ENCODE measurements around the gene ZEB1.
A peak's percentile ranks its signal among the peaks of the same experiment; 100 is the strongest.

The ZEB1 gene

DNA sequence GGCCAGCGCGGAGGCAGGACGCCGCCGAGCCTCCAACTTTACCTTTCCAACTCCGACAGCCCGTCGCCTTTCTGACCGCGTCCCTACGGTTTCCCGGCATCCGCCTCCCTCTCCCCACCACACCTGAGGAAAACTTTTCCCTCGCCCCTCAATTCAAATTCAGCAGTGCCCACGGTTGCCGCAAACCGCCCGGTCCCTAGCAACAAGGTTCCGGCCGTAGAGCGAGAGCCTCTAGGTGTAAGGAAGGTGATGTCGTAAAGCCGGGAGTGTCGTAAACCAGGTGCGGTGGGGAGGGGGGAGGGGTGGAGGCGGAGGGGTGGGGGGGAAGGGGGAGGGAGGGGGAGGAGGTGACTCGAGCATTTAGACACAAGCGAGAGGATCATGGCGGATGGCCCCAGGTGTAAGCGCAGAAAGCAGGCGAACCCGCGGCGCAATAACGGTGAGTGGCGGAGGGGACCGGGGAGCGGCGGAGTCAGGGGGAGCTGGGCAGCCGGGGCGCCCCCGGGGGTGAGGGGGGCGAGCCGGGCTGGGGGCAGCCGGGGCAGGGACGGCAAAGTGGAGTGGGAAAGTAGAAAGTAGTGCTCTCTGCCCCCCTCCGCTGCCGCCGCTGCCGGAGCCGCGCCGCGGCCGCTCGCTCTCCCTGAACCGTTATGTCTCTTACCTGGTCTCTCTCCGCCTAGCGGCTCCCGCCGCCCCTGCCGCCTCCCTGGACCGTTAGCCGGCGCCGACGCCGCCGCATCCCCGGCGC lies at the start of gene ZEB1:
Gene ZEB1, plus strand, starts transcription at position 363 of the 748 bp plus-strand sequence. Its CDS starts 19 bp downstream, at position 382.
- no peaks in the 10 kb centered on the region for H3K36me3 ChIP-seq (ENCODE audit: insufficient read depth, low read length)
- H3K4me3 ChIP-seq (ENCODE audit: low read depth, low read length), result peak within 1 kb of the TSS; percentile 87
- no peaks in the 10 kb centered on the region for H3K27me3 ChIP-seq (ENCODE audit: insufficient read depth, low read length)
- peaks cover 68% of the 10 kb centered on the region for H3K79me2 ChIP-seq (ENCODE audit: control insufficient read depth, insufficient read depth, low read length, unreplicated experiment)
- H2AFZ ChIP-seq (ENCODE audit: low read length, unreplicated experiment), result peak within 1 kb of the TSS; percentile 58
- H3K27ac ChIP-seq (ENCODE audit: low read depth, low read length), result peak within 1 kb of the TSS; percentile 57
- peaks cover 48% of the 10 kb centered on the region for H3K4me1 ChIP-seq (ENCODE audit: control insufficient read depth, insufficient read depth, low read length, unreplicated experiment)

DNA sequence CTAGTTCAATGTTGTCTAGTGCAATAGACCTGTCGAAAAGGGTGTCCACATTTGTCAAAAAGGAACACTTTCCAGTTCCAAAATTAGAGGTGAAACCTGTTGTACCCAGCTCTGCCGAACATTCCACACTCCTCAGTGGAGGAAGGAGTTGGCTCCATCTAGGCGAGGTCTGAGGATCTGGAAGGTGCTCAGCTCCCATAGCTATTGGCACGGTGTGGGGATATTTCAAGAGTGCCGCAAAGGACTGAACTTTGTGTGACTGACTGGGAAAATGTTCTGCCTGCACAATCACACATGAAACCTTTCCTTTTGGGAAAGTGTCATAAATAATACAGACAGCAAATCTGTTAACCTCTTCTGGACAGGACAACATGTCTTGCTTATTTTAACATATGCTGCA lies 48.1 kb upstream of the ZEB1 start:
- no peak overlapping the region for H3K27ac ChIP-seq (ENCODE audit: low read depth, low read length)
- no peak overlapping the region for H3K4me3 ChIP-seq (ENCODE audit: low read depth, low read length)
- H3K36me3 ChIP-seq (ENCODE audit: insufficient read depth, low read length), result peaks cover 7% of the 10 kb centered on the region; the same call in 1 of the 2 replicates
- H3K4me1 ChIP-seq (ENCODE audit: control insufficient read depth, insufficient read depth, low read length, unreplicated experiment), result peaks cover 3% of the 10 kb centered on the region
- H3K27me3 ChIP-seq (ENCODE audit: insufficient read depth, low read length), result no peaks in the 10 kb centered on the region
- H2AFZ ChIP-seq (ENCODE audit: low read length, unreplicated experiment), result no peak overlapping the region
- no peaks in the 10 kb centered on the region for H3K79me2 ChIP-seq (ENCODE audit: control insufficient read depth, insufficient read depth, low read length, unreplicated experiment)

DNA sequence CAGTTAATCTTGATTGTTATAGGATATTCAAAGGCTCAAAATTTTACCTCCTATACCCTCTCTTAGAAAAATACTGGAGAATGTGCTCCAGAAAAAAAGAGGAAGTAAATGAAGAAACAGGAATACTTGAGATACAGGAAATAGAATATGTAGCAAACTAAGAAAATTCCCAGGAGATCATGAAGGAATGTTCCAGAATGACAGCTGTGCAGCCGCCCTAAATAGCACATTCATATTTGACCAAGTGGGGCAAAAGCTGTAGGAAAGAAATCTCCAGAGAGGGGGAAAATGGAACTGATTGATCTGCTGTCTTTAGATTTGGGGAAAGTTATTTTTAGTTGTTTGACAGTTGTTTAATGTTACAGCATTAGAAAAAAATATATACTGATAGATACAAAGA lies 46.2 kb upstream of the ZEB1 start:
- Histone ChIP-seq H3K27me3 (ENCODE audit: insufficient read depth, low read length) (no peaks in the 10 kb centered on the region), H3K27ac (ENCODE audit: low read depth, low read length) (no peak overlapping the region), H2AFZ (ENCODE audit: low read length, unreplicated experiment) (no peak overlapping the region), H3K36me3 (ENCODE audit: insufficient read depth, low read length) (peaks cover 7% of the 10 kb centered on the region; the same call in 1 of the 2 replicates), H3K79me2 (ENCODE audit: control insufficient read depth, insufficient read depth, low read length, unreplicated experiment) (no peaks in the 10 kb centered on the region), H3K4me1 (ENCODE audit: control insufficient read depth, insufficient read depth, low read length, unreplicated experiment) (peaks cover 3% of the 10 kb centered on the region), H3K4me3 (ENCODE audit: low read depth, low read length) (no peak overlapping the region)

- Histone ChIP-seq H3K4me1 (ENCODE audit: control insufficient read depth, insufficient read depth, low read length, unreplicated experiment) (peaks cover 3% of the 10 kb centered on the region), H3K36me3 (ENCODE audit: insufficient read depth, low read length) (peaks cover 7% of the 10 kb centered on the region; the same call in 1 of the 2 replicates), H3K4me3 (ENCODE audit: low read depth, low read length) (no peak overlapping the region), H3K27ac (ENCODE audit: low read depth, low read length) (no peak overlapping the region), H3K79me2 (ENCODE audit: control insufficient read depth, insufficient read depth, low read length, unreplicated experiment) (no peaks in the 10 kb centered on the region), H2AFZ (ENCODE audit: low read length, unreplicated experiment) (no peak overlapping the region), H3K27me3 (ENCODE audit: insufficient read depth, low read length) (no peaks in the 10 kb centered on the region)
Measured at GRCh38 chr10:31273789-31274188, 45.2 kb upstream of the ZEB1 start.

GRCh38 chr10:31274310-31274709 lies 44.7 kb upstream of the ZEB1 start:
- H2AFZ ChIP-seq (ENCODE audit: low read length, unreplicated experiment), result no peak overlapping the region
- peaks cover 7% of the 10 kb centered on the region; the same call in 1 of the 2 replicates for H3K36me3 ChIP-seq (ENCODE audit: insufficient read depth, low read length)
- H3K4me1 ChIP-seq (ENCODE audit: control insufficient read depth, insufficient read depth, low read length, unreplicated experiment), result peaks cover 3% of the 10 kb centered on the region
- no peaks in the 10 kb centered on the region for H3K79me2 ChIP-seq (ENCODE audit: control insufficient read depth, insufficient read depth, low read length, unreplicated experiment)
- no peak overlapping the region for H3K4me3 ChIP-seq (ENCODE audit: low read depth, low read length)
- H3K27me3 ChIP-seq (ENCODE audit: insufficient read depth, low read length), result no peaks in the 10 kb centered on the region
- H3K27ac ChIP-seq (ENCODE audit: low read depth, low read length), result no peak overlapping the region

DNA sequence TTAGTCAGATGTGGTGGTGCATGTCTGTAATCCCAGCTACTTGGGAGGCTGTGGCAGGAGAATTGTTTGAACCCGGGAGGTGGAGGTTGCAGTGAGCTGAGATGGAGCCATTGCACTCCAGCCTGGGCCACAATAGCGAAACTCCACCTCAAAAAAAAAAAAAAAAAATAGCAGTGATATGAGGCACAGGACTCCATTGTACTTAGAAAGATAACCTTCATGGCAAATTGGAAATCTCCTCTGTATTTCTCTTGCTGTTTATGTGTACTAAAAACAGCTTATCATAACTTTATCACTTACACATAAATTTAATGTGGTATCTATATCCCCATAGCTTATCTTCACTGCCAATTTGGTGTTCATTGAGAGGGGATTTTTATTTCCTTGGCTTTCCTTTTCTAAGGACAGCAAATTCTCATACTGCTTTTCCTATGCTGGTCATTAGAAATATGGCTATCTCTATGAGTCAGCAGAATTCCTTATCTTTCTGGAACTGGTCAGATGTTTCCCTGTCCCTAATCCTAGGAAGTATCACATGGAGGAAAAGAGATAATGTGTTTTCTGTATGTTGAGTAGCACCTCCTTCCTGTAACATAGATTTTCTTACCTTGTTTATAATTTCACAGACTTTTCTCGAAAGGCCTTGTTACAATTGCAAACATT lies 40.6 kb upstream of the ZEB1 start:
- Histone ChIP-seq H3K4me3 (ENCODE audit: low read depth, low read length) (no peak overlapping the region), H2AFZ (ENCODE audit: low read length, unreplicated experiment) (no peak overlapping the region), H3K27me3 (ENCODE audit: insufficient read depth, low read length) (no peaks in the 10 kb centered on the region), H3K36me3 (ENCODE audit: insufficient read depth, low read length) (no peaks in the 10 kb centered on the region), H3K27ac (ENCODE audit: low read depth, low read length) (no peak overlapping the region), H3K79me2 (ENCODE audit: control insufficient read depth, insufficient read depth, low read length, unreplicated experiment) (no peaks in the 10 kb centered on the region), H3K4me1 (ENCODE audit: control insufficient read depth, insufficient read depth, low read length, unreplicated experiment) (no peaks in the 10 kb centered on the region)

- no peaks in the 10 kb centered on the region for H3K36me3 ChIP-seq (ENCODE audit: insufficient read depth, low read length)
- H3K27me3 ChIP-seq (ENCODE audit: insufficient read depth, low read length), result no peaks in the 10 kb centered on the region
- H2AFZ ChIP-seq (ENCODE audit: low read length, unreplicated experiment), result no peak overlapping the region
- H3K4me3 ChIP-seq (ENCODE audit: low read depth, low read length), result no peak overlapping the region
- H3K27ac ChIP-seq (ENCODE audit: low read depth, low read length), result no peak overlapping the region
- no peaks in the 10 kb centered on the region for H3K4me1 ChIP-seq (ENCODE audit: control insufficient read depth, insufficient read depth, low read length, unreplicated experiment)
- no peaks in the 10 kb centered on the region for H3K79me2 ChIP-seq (ENCODE audit: control insufficient read depth, insufficient read depth, low read length, unreplicated experiment)
Measured at GRCh38 chr10:31280972-31281371, 38.0 kb upstream of the ZEB1 start.

DNA sequence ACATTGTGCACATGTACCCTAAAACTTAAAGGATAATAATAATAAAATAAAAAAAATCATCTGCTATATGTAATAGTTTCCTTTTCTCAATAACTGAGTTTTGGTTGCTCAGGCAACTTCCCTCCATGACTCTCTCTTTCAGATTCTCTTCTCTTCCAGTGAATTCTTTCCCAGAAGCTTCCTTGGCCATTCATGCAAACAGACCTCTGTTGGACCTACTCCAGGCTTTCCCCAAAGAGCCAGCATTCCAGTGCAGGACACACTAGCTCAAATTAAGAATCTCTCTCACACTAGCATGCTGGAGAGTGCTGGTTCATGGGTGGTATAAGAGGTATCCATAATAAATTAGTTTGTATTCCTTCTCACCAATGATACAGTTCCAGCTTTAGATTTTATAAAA lies 31.0 kb upstream of the ZEB1 start:
- Histone ChIP-seq H3K79me2 (ENCODE audit: control insufficient read depth, insufficient read depth, low read length, unreplicated experiment) (no peaks in the 10 kb centered on the region), H3K27ac (ENCODE audit: low read depth, low read length) (no peak overlapping the region), H3K4me3 (ENCODE audit: low read depth, low read length) (no peak overlapping the region), H3K36me3 (ENCODE audit: insufficient read depth, low read length) (no peaks in the 10 kb centered on the region), H3K27me3 (ENCODE audit: insufficient read depth, low read length) (no peaks in the 10 kb centered on the region), H3K4me1 (ENCODE audit: control insufficient read depth, insufficient read depth, low read length, unreplicated experiment) (no peaks in the 10 kb centered on the region), H2AFZ (ENCODE audit: low read length, unreplicated experiment) (no peak overlapping the region)

DNA sequence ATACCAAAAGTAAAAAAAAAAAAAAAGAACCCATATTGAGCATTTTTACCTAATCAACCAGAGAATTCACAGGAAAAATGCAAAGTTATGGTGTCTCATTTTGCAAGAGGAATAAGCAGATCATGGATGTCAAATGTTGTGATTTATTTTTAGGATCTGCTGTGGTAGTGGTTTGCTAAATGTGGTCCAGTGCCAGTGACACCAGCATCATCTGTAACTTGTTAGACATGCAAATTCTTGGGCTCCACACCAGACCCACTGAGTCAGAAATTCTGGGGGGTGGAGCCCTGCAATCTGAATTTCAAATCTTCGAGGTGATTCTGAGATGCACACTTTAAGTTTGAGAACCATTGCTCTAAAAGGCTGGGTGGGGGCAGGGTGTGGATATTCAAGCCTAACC lies 30.1 kb upstream of the ZEB1 start:
- H3K79me2 ChIP-seq (ENCODE audit: control insufficient read depth, insufficient read depth, low read length, unreplicated experiment), result no peaks in the 10 kb centered on the region
- H3K4me1 ChIP-seq (ENCODE audit: control insufficient read depth, insufficient read depth, low read length, unreplicated experiment), result no peaks in the 10 kb centered on the region
- H2AFZ ChIP-seq (ENCODE audit: low read length, unreplicated experiment), result no peak overlapping the region
- H3K27me3 ChIP-seq (ENCODE audit: insufficient read depth, low read length), result no peaks in the 10 kb centered on the region
- H3K36me3 ChIP-seq (ENCODE audit: insufficient read depth, low read length), result no peaks in the 10 kb centered on the region
- no peak overlapping the region for H3K4me3 ChIP-seq (ENCODE audit: low read depth, low read length)
- H3K27ac ChIP-seq (ENCODE audit: low read depth, low read length), result no peak overlapping the region

DNA sequence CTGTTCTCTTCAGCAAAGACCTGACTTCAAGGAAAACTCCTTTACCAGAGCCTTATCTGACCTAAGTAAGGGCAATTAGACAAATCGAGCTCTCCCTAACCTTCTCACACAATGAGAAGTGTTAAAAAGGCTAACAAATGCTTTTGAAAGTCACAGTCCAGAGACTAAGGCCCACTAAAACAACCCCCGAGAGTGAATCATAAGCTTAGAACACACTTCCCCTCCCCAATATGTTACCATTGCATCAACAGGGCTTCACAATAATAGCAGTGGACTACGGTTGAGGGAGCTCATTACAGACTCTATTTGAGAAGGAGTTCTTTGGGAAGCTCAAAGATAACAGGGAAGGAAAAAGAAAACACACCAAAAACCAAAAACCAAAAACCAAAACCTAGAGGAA lies 28.6 kb upstream of the ZEB1 start:
- no peaks in the 10 kb centered on the region for H3K27me3 ChIP-seq (ENCODE audit: insufficient read depth, low read length)
- no peaks in the 10 kb centered on the region for H3K4me1 ChIP-seq (ENCODE audit: control insufficient read depth, insufficient read depth, low read length, unreplicated experiment)
- H3K27ac ChIP-seq (ENCODE audit: low read depth, low read length), result no peak overlapping the region
- H2AFZ ChIP-seq (ENCODE audit: low read length, unreplicated experiment), result peak overlapping the region; percentile 59
- H3K4me3 ChIP-seq (ENCODE audit: low read depth, low read length), result no peak overlapping the region
- H3K36me3 ChIP-seq (ENCODE audit: insufficient read depth, low read length), result no peaks in the 10 kb centered on the region
- H3K79me2 ChIP-seq (ENCODE audit: control insufficient read depth, insufficient read depth, low read length, unreplicated experiment), result no peaks in the 10 kb centered on the region

DNA sequence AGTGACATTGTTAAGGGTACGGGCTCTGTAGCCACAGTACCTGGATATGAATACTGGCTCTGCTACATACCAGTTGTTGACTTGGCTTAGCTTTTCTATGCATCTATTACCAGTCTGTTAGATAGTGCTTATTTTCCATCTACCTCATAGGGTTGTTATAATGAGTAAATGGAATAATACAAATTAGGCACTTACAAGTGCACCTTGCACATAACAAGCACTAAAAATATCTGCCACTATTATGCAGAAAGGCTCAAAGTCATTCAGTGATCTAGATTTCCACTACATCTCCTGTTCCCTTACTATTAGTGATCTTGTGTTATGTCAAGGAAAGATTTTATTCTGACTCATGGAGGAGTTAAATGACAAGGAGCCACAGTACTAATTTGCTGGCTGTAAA lies 27.9 kb upstream of the ZEB1 start:
- Histone ChIP-seq H3K27ac (ENCODE audit: low read depth, low read length) (no peak overlapping the region), H3K4me1 (ENCODE audit: control insufficient read depth, insufficient read depth, low read length, unreplicated experiment) (no peaks in the 10 kb centered on the region), H3K27me3 (ENCODE audit: insufficient read depth, low read length) (no peaks in the 10 kb centered on the region), H2AFZ (ENCODE audit: low read length, unreplicated experiment) (no peak overlapping the region), H3K79me2 (ENCODE audit: control insufficient read depth, insufficient read depth, low read length, unreplicated experiment) (no peaks in the 10 kb centered on the region), H3K36me3 (ENCODE audit: insufficient read depth, low read length) (no peaks in the 10 kb centered on the region), H3K4me3 (ENCODE audit: low read depth, low read length) (no peak overlapping the region)
